ENCODE results near the gene FSD1L. TPM values are rescaled to one million over a fixed set of nuclear protein-coding genes. Genes with fewer than 3 reads are reported as not detected.

FSD1L gene
- total and polyA plus RNA-seq, 2 donors (not counting 1 experiment from before 2014, with no cell fraction given), result 0.70 to 15.2 TPM

DNA sequence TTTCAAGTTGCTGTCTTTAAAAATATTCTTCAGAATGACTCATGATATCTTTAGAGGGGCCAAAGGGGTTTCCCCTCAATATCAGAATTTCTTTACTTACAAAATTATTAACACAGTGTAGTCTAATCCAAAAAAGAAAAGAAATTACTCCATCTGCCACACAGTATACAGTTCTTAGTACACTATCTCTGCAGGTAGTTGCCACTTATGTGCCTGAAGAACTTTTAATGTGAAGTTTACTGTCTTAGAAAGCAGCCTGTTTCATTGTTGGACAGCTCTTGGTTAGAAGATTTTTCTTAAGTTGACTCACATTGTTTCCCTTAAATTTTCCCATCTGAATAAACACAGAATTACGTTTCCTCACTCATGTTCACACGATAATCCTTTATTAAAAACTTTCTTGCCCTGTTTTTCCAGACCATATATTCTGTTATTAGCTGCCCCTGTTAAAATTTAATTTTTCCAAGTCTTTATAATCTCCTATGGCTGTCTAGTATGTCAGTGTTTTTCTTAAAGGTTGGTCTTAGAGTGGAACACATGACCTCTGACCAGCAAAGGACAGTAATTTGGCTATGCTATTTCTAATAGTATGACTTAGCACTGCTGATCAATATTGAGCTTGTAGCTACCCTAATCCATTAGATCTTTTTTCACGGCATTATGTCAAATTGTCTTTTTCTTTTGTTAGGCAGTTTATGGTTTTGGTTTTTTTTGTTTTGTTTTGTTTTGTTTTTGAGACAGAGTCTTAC, 88.3 kb downstream of the FSD1L start:
- ChIA-PET CTCF (interaction anchor here (0.6 kb wide), 1 partner anchor 1439 kb away, joined by 3 read pairs; no protein-coding TSS in a partner anchor), POLR2A (no interaction called here)
- no peak overlapping the region for H3K9ac ChIP-seq (ENCODE audit: low read length)
- H3K9me3 ChIP-seq (ENCODE audit: control extremely low read depth in 1 of 3, control insufficient read depth in 2 of 3, insufficient read depth in 1 of 3, low read length in 2 of 3), result no peaks in the 10 kb centered on the region
- no peak overlapping the region for H3K27ac Mint-ChIP-seq
- no peaks in the 10 kb centered on the region for H3K9me3 Mint-ChIP-seq (ENCODE audit: insufficient read depth)
- no peaks in the 10 kb centered on the region for H4K20me1 ChIP-seq (ENCODE audit: control insufficient read depth, insufficient read depth, low read length, poor library complexity, severe bottlenecking)
- no peaks in the 10 kb centered on the region for H3K36me3 ChIP-seq (replicated peaks in 1 of 2; ENCODE audit: control extremely low read depth in 1 of 2, control insufficient read depth in 1 of 2, extremely low read depth in 1 of 2, insufficient read depth in 2 of 2, low read length in 1 of 2)
- H3K4me1 Mint-ChIP-seq, result no peaks in the 10 kb centered on the region
- no peak overlapping the region for H3K4me3 Mint-ChIP-seq
- H3K27me3 ChIP-seq (replicated peaks in 1 of 4; ENCODE audit: control extremely low read depth in 1 of 4, control insufficient read depth in 3 of 4, insufficient read depth in 4 of 4, low read length in 3 of 4), result no peaks in the 10 kb centered on the region
- no peak overlapping the region for H3K27ac ChIP-seq (ENCODE audit: low read length in 2 of 2)
- no peak for DNase-seq
- no peak overlapping the region for H3K4me3 ChIP-seq (ENCODE audit: control extremely low read depth in 1 of 5, extremely low read depth in 1 of 5, insufficient read depth in 1 of 5, low read depth in 2 of 5, low read length in 4 of 5)
- H3K27me3 Mint-ChIP-seq, result no peaks in the 10 kb centered on the region
- intact Hi-C loops (cut with micrococcal nuclease), result no loop called here
- ATAC-seq (ENCODE audit: low read depth), result no peak
- WGBS (ENCODE audit: insufficient coverage), result no CpG with 5 or more reads among the region's 3 CpGs
- H3K4me2 ChIP-seq (replicated peaks; ENCODE audit: low read depth, low read length, poor library complexity, severe bottlenecking), result no peak overlapping the region
- TF ChIP-seq EZH2 (IDR thresholded peaks at IDR 0.05; ENCODE audit: borderline replicate concordance, insufficient read depth, low read depth, low read length, poor library complexity, severe bottlenecking), result no peak
- TF ChIP-seq, protein P1, sequence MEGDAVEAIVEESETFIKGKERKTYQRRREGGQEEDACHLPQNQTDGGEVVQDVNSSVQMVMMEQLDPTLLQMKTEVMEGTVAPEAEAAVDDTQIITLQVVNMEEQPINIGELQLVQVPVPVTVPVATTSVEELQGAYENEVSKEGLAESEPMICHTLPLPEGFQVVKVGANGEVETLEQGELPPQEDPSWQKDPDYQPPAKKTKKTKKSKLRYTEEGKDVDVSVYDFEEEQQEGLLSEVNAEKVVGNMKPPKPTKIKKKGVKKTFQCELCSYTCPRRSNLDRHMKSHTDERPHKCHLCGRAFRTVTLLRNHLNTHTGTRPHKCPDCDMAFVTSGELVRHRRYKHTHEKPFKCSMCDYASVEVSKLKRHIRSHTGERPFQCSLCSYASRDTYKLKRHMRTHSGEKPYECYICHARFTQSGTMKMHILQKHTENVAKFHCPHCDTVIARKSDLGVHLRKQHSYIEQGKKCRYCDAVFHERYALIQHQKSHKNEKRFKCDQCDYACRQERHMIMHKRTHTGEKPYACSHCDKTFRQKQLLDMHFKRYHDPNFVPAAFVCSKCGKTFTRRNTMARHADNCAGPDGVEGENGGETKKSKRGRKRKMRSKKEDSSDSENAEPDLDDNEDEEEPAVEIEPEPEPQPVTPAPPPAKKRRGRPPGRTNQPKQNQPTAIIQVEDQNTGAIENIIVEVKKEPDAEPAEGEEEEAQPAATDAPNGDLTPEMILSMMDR (IDR thresholded peaks at IDR 0.05), result no peak
- no peak overlapping the region for H2AFZ ChIP-seq (ENCODE audit: insufficient read depth, low read depth, low read length, poor library complexity, severe bottlenecking)
- no peaks in the 10 kb centered on the region for H3K79me2 ChIP-seq (ENCODE audit: control insufficient read depth, insufficient read depth, low read length)
- H3K4me1 ChIP-seq (ENCODE audit: control insufficient read depth in 2 of 2, insufficient read depth in 2 of 2, low read length in 2 of 2), result no peaks in the 10 kb centered on the region

DNA sequence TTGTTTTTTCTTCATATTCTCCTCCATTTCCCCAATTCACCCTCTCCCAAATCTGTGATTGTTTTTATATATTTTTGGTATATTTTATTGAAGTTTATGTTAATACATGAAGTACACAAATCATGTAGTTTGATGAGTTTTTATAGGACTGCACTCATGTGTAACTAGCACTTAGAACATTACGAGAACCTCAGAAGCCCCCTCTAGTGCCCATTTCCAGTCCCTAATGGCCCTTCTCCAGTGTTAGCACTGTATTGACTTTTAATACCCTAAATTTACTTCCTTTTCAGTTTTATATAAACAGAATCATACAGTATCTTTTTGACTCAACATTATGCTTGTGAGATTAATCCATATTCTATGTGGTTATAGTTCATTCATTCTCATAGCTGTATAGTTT, 91.6 kb downstream of the FSD1L start:
- CTCF ChIA-PET, result interaction anchor here (0.6 kb wide), 1 partner anchor 291 kb away, joined by 3 read pairs; no protein-coding TSS in a partner anchor
- H3K4me3 ChIP-seq (ENCODE audit: control extremely low read depth in 1 of 5, extremely low read depth in 1 of 5, insufficient read depth in 1 of 5, low read depth in 2 of 5, low read length in 4 of 5), result no peak overlapping the region
- Mint-ChIP-seq H3K9me3 (ENCODE audit: insufficient read depth) (no peaks in the 10 kb centered on the region), H3K27me3 (no peaks in the 10 kb centered on the region), H3K4me1 (peaks cover 9% of the 10 kb centered on the region), H3K4me3 (no peak overlapping the region), H3K27ac (no peak overlapping the region)
- no peaks in the 10 kb centered on the region for H3K9me3 ChIP-seq (ENCODE audit: control extremely low read depth in 1 of 3, control insufficient read depth in 2 of 3, insufficient read depth in 1 of 3, low read length in 2 of 3)
- H3K4me1 ChIP-seq (ENCODE audit: control insufficient read depth in 2 of 2, insufficient read depth in 2 of 2, low read length in 2 of 2), result peaks cover 0 to 3% of the 10 kb centered on the region in 2 donors
- no peaks in the 10 kb centered on the region for H3K79me2 ChIP-seq (ENCODE audit: control insufficient read depth, insufficient read depth, low read length)
- H3K9ac ChIP-seq (ENCODE audit: low read length), result no peak overlapping the region
- H3K27ac ChIP-seq (ENCODE audit: low read length in 2 of 2), result no peak overlapping the region
- H3K4me2 ChIP-seq (replicated peaks; ENCODE audit: low read depth, low read length, poor library complexity, severe bottlenecking), result no peak overlapping the region
- intact Hi-C loops (cut with micrococcal nuclease), result no loop called here
- DNase-seq, result no peak
- no peaks in the 10 kb centered on the region for H3K36me3 ChIP-seq (replicated peaks in 1 of 2; ENCODE audit: control extremely low read depth in 1 of 2, control insufficient read depth in 1 of 2, extremely low read depth in 1 of 2, insufficient read depth in 2 of 2, low read length in 1 of 2)
- no CpG with 5 or more reads among the region's 1 CpG for WGBS (ENCODE audit: insufficient coverage)
- H4K20me1 ChIP-seq (ENCODE audit: control insufficient read depth, insufficient read depth, low read length, poor library complexity, severe bottlenecking), result no peaks in the 10 kb centered on the region
- POLR2A ChIA-PET, result no interaction called here
- H2AFZ ChIP-seq (ENCODE audit: insufficient read depth, low read depth, low read length, poor library complexity, severe bottlenecking), result no peak overlapping the region
- ATAC-seq (ENCODE audit: low read depth), result no peak
- H3K27me3 ChIP-seq (replicated peaks in 1 of 4; ENCODE audit: control extremely low read depth in 1 of 4, control insufficient read depth in 3 of 4, insufficient read depth in 4 of 4, low read length in 3 of 4), result no peaks in the 10 kb centered on the region
- TF ChIP-seq, protein P1 (IDR thresholded peaks at IDR 0.05), result no peak
- no peak for TF ChIP-seq EZH2 (IDR thresholded peaks at IDR 0.05; ENCODE audit: borderline replicate concordance, insufficient read depth, low read depth, low read length, poor library complexity, severe bottlenecking)
